ENCODE measurements around the gene GPI.
"Not testable (repeated sequence)": the region's sequence is repeated elsewhere in the genome, so short reads cannot be mapped to it uniquely, and the experiment has no call there.

The GPI gene

GRCh38 chr19:34364830-34365462, at the start of gene GPI:
TSS of gene GPI (plus strand) at chr19:34365196. CDS start at chr19:34365267, 71 bp downstream.
- peak; percentile 43 to 59 for DNase-seq (ENCODE audit: extremely low read depth in 1 of 2, low read depth in 1 of 2)

DNA sequence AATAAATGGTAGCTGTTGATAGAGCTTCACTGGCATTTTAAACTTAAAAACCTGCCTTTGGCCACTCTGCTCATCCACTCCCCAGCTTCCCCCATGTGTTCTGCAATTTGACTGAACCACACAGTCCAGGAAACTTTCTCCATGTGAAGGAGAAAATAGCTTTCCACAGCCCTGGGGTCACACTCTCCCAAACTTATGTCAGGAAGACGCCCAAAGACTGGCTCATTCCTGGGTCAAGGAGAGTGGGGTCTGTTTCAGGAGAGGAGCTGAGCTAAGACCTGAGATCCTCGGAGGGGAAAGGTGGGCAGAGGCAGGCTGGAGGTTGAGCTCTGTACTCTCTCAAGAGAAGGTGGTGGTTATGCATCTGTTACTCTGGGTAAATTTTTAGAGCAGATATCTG, 48.7 kb upstream of the GPI start:
- no peak for DNase-seq (ENCODE audit: extremely low read depth in 1 of 2, low read depth in 1 of 2)

DNA sequence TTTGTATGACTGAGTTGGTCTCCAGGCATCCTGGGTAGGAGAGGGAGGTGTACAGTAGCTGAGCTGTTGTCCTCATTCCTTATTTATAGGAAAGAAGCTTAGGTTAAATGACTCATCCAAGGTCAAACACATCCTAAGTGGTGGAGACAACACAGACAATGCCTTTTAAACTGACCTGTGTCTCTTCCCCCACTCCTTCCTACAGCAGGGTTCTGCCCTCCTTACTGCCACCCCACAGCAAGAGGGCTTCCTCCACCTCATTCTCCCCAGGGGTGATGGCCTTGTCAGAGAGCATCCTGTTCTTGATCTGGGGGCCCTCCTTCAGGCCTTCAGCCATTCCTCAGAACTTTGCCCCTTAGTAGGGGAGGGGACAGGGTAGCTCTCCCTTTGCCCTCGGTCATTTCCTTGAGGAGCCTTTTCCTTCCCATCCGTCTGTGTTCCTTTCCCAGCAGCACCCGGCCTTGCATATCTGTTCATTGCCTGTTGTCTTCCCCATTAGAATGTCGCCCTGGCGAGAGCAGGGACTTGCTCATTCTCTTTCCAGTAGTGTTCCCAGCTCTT, 48.2 kb upstream of the GPI start:
- DNase-seq (ENCODE audit: extremely low read depth in 1 of 2, low read depth in 1 of 2), result no peak

DNA sequence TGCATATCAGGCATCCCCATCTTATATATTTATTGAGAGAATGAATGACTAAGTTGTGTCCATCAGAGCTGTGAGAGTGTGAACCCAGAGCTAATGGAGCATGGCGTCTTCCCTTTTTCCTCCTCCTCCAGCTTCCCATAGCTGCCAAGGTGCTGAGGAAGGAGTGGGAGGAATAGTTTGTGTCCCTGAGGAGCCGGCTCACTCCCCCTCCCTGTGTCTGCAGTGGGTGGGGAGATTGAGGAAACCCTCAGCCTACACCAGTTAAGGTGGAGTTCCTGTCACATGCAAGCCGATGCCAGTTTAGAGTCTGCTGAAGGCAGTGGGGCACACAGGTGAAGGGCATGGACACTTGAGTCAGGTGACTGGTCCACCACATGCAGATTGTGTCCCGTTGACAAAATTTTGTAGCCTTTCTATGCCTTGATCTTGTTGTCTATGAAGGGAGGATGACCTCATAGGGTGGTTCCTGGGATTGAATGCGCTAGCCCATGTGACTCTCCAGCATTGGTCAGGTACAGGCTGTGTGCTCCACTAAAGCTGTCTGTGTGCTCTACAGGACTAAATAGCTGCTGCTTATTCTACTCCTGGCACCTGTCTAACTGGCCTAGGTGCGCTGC, 47.6 kb upstream of the GPI start:
- DNase-seq (ENCODE audit: extremely low read depth in 1 of 2, low read depth in 1 of 2), result no peak

GRCh38 chr19:34319230-34319585, 45.8 kb upstream of the GPI start:
- DNase-seq (ENCODE audit: extremely low read depth in 1 of 2, low read depth in 1 of 2), result no peak

GRCh38 chr19:34319785-34320184, 45.2 kb upstream of the GPI start:
- DNase-seq (ENCODE audit: extremely low read depth in 1 of 2, low read depth in 1 of 2), result no peak

DNA sequence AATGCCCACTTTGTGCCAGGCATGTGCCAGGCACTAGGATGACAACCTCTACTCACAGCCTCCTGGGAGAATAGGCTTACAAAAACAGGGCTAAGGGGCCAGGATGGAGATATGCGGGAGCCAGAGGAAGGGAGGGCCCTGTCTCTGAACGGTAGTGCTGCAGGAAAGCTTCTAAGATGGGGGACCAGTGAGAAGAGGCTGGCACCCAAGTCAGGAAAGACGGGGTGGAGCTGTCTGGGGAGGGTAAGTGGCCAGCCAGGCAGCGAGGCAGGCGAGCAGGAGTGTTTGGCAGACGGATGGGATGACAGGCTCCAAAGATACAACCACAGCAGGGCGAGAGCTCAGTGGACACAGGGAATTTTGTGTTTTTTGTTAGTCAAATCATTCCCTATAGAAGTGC, 44.7 kb upstream of the GPI start:
- DNase-seq (ENCODE audit: extremely low read depth in 1 of 2, low read depth in 1 of 2), result no peak

DNA sequence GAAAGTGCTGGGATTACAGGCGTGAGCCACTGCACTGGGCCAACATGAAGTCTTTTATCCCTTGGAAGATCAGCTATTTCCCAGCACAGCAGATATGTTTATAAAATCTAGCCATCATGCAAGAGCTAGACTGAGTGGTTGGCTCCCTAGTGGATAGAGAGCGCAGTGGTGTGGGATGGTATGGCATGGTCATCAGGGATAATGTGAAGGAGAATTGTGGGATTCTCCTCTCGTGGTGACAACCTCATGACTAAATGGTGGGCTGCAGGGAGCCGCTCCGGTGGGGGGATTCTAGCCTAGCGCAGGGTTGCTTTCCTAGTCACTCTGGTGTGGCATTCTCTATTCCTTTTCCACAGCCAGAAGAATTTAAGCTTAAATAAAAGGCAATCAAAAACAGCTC, 43.3 kb upstream of the GPI start:
- no peak for DNase-seq (ENCODE audit: extremely low read depth in 1 of 2, low read depth in 1 of 2)

DNA sequence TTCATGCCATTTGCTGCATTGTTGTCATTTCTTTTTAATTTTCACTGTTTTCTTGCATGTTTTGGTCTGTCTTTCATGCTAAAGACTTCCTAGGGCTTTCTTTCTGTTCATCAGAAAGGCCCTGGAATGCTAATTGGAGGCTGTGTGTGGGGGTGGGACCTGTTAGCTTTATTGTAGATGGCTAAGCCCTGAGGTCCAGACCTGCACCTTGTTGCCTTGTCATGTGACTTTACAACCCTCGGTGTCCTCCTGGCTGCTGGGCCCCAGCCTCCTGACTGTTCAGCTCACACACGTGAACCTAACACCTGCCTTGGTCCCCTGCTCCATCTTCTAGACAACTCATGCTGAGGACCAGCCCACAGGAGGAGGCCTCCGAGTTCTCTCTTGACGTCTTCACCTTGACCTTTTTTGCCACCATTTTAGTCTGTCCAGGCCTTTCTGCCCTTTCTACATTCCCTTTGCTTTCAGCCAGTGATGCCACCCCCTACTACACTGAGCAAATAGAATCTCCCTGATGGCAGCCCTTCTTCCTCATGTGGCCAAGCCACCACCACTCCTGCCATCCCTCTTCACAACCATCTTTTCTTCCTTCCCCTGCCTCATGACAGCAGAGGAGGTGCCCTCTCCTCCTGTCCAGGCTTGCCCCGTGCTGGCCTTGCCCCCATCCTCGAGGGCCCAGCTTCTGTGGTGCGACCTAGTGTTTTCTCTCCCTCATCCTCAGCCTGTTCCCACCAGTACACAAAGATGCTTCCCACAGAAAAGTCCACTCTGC, 41.4 kb upstream of the GPI start:
- no peak for DNase-seq (ENCODE audit: extremely low read depth in 1 of 2, low read depth in 1 of 2)

DNA sequence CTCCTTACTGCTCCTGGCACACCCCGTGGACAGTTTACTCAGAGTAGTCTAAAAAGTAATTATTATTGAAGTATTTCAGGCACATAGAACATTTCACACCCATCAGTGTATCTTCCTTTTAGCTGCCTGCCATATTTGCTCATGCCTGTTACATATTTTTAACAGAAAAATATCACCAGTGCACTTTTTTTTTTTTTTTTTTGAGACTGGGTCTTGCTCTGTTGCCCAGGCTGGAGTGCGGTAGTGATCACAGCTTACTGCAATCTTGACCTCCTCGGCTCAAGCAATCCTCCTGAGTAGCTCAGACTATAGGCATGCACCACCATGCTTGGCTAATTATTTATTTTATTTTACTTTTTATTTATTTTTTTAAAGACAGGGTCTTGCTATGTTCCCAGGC, 40.7 kb upstream of the GPI start:
- no peak for DNase-seq (ENCODE audit: extremely low read depth in 1 of 2, low read depth in 1 of 2)

- DNase-seq (ENCODE audit: extremely low read depth in 1 of 2, low read depth in 1 of 2), result no peak
Observed at GRCh38 chr19:34325181-34325580, 39.8 kb upstream of the GPI start.

GRCh38 chr19:34325981-34326787, 38.8 kb upstream of the GPI start:
- DNase-seq (ENCODE audit: extremely low read depth in 1 of 2, low read depth in 1 of 2), result no peak

- no peak for DNase-seq (ENCODE audit: extremely low read depth in 1 of 2, low read depth in 1 of 2)
Observed at GRCh38 chr19:34327851-34328250, 37.1 kb upstream of the GPI start.

DNA sequence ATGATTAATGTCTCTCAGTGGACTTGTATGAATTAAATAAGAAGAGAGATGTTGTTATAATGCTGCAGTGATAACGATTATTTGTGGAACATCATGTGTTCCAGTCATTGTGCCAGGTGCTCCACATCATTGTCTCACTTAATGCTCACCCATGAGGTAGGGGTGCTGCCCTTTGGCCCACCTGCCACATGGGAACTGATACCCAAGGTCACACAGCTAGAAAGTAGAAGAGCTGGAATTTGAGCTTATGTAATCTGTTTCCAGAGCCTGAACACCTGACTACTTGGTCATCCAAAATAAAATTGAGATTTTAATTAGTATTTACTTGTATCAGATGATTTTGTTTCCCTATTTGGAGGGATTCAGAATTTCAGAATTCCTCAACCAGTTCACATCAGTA, 36.0 kb upstream of the GPI start:
- no peak for DNase-seq (ENCODE audit: extremely low read depth in 1 of 2, low read depth in 1 of 2)

DNA sequence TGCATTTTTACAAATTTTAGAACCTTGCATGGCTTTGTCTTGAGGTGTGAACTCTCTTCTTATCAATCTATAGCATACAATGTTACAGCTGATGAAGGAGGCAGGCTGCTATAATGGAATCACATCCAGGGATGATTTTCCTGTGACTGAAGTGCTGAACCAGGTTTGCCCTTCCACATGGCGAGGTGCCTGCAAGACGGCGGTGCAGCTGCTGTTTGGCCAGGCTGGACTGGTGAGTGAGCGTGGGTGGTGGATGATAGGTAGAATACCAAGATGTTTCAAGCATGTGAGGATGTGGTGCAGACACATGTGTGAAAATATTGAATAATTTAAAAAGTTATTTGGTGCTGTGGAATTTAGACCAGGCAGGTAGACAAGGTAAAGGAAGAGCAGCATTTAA, 34.9 kb upstream of the GPI start:
- no peak for DNase-seq (ENCODE audit: extremely low read depth in 1 of 2, low read depth in 1 of 2)

DNA sequence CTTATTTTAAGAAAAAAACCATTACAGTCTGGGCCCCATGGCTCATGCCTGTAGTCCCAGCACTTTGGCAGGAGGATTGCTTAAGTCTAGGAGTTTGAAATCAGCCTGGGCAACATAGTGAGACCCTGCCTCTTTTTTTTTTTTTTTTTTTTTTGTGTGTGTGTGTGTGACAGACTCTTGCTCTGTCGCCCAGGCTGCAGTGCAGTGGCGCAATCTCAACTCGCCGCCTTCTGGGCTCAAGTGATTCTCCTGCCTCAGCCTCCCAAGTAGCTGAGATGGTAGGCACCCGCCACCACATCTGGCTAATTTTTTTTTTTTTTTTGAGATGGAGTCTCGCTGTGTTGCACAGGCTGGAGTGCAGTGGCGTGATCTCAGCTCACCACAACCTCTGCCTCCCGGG, 34.4 kb upstream of the GPI start:
- not testable (repeated sequence) for DNase-seq (ENCODE audit: extremely low read depth in 1 of 2, low read depth in 1 of 2)

- not testable (repeated sequence) for DNase-seq (ENCODE audit: extremely low read depth in 1 of 2, low read depth in 1 of 2)
Observed at GRCh38 chr19:34331596-34331995, 33.4 kb upstream of the GPI start.

DNA sequence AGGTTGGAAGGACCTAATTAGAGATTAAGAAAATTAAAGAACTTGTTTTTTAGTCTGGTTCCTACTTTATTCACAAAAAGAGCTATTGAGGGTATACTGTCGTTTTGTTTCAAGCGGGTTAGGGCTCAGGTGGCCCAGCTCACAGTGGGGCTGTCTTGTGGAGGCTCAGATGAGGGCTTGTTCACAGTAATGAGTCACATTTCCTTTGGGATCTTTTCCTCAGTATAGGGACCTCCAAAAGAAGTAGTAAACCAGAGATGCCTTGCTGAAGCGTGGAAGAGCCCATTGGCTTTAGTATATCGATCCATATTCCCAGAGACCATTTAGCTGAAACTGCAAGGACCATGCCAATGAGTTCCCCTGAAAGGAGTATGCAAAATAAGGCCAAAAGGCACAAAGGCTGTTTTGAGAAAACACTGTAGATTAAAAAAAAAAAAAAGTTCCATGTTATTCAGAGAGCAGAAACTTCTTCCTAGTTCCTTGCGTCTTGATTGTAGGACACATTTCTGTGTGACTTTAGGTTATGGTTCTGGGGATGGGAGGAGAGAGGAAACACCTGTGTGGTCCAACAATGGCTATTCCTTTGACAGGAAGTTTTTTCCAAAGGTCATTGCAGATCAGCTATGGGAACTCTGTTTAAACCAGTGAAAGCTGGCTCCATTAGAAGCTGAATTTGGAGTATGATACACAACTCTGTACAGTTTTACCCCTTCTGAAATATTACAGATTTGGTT, 32.8 kb upstream of the GPI start:
- no peak for DNase-seq (ENCODE audit: extremely low read depth in 1 of 2, low read depth in 1 of 2)

GRCh38 chr19:34335914-34336313, 29.1 kb upstream of the GPI start:
- no peak for DNase-seq (ENCODE audit: extremely low read depth in 1 of 2, low read depth in 1 of 2)

DNA sequence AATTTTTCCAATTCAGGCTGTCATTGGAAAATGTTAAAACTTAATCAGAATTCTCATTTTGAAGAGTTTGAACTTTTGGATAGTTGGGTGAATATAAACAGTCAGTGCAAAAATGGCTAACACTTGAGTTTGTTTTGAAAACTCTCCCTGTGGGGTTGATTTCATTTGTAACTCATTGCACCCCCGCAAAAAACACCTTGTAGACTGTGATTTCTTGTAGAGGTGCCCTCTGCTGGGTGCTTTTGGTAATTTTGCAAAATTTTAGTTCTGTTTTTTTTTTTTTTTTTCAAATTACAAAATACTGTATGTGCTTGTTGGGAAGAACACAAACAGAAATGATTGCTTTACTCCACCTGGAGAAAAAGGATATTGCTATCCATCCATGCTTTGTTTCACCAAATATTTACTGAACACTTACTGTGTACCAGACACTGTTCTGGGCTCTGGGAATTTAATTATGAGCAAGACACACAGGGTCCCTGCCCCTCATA, 28.2 kb upstream of the GPI start:
- DNase-seq (ENCODE audit: extremely low read depth in 1 of 2, low read depth in 1 of 2), result no peak
